Stimulated activated CD8-positive, alpha-beta memory T cell treated with anti-CD3 and anti-CD28 coated beads, Interleukin-15, amount 100 ng/mL, for 24 hours (primary cell): ENCODE data around the gene NEUROD6.

ENCODE experiments used
- DNase-seq: peaks from one replicate; pipeline ENCODE4 v3.0.0-alpha.2; 2020; ENCODE audit warnings: low read depth

The NEUROD6 gene

DNA sequence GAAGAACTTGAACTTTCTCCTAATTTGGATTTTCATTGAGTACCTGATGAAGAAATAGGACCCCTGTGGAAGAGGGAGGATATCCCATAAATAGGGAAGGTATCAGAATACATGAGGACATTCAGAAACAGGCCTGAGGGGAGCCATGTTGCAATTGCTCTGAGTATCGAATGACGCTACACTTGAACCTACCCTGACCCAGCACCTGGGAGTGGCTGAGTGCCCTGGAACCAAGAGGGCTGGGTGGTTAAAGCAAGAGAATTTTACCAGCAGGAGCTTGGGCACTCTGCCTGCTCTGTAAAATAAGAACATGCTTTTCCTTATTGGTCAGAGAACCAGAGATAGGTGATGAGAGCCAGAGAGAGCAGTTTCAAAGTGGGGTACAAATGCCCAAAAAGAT, 7.2 kb downstream of the NEUROD6 start:
- no peak for DNase-seq

DNA sequence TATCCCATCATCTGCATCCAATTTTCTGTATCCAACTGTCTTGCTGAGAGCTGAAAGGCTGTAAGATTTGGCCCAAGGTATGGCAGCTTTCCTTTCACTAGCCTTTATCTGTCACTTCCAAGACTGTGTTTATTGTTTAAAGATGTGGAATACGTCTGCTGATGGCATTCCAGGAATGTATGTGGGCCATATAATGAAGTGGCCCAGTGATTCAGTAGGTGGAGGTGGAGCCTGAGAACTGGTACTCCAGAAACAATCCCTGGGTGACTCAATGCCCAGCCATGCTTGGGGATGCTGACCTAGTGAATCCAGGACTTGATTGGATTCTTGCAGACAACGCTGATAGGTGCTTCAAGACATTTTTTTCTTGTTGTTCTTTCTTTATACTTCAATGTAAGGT, 13.5 kb downstream of the NEUROD6 start:
- DNase-seq, result no peak

- no peak for DNase-seq
Observed at GRCh38 chr7:31326416-31326815, 14.1 kb downstream of the NEUROD6 start.

DNA sequence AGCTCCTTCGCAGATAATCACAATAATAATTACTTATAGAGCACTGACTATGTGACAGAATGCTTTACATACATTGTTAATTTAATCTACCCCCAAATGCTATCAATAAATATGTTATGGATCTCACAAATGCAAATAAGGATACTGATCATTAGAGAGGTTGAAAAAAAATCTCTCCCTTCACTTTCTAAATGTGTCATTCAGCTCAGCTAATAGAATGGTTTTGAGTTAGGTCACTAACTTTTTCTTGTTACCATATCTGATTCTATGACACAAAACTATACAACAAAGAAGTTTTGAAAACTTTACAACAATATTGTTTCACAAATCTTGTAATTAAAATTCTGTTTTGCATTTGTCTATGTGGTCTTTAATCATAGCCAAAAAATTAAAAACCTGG, 17.4 kb downstream of the NEUROD6 start:
- DNase-seq, result no peak

GRCh38 chr7:31320675-31321074, 19.9 kb downstream of the NEUROD6 start:
- DNase-seq, result no peak

GRCh38 chr7:31318313-31318712, 22.2 kb downstream of the NEUROD6 start:
- DNase-seq, result no peak

GRCh38 chr7:31316876-31317275, 23.6 kb downstream of the NEUROD6 start:
- DNase-seq, result no peak

DNA sequence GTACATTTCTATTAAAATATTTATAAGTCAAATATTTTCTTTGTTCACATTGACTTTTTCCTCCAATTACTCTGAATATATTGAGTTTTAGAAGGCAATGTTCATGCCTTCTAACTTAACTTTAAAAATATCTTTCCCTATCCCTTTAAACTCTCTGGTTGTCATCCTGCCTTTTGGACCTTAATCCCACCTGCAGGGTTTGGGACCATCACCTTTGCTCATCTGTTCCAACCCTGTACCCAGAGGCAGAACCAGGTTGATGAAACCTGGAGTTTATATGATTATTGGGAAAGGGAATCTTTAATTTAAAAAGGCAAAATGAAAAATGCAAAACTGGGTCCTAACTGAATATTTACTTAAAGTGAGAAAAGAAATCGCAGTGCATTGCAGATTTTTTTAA, 24.8 kb downstream of the NEUROD6 start:
- no peak for DNase-seq

- DNase-seq, result no peak
Observed at GRCh38 chr7:31314781-31315180, 25.7 kb downstream of the NEUROD6 start.

DNA sequence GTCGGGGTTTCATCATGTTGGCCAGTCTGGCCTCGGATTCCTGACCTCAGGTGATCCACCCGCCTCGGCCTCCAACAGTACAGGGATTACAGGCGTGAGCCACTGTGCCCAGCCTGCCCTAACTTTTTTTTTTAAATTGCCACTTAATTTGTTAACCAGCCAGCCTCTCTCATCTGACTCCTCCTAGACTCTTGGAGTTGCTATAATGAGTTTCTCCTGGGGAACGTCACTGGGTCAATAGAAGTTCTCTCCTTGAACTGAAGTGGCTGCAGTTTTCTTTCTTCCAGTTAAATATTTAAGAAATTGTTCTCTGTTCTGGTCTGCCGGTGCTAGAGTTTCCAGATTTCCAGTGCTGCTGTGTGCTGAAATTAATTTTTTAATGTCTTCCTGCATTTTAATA, 27.6 kb downstream of the NEUROD6 start:
- no peak for DNase-seq

GRCh38 chr7:31311552-31311951, 29.0 kb downstream of the NEUROD6 start:
- no peak for DNase-seq

- no peak for DNase-seq
Observed at GRCh38 chr7:31310321-31310935, 30.1 kb downstream of the NEUROD6 start.

- DNase-seq, result no peak
Observed at GRCh38 chr7:31309407-31309806, 31.1 kb downstream of the NEUROD6 start.

DNA sequence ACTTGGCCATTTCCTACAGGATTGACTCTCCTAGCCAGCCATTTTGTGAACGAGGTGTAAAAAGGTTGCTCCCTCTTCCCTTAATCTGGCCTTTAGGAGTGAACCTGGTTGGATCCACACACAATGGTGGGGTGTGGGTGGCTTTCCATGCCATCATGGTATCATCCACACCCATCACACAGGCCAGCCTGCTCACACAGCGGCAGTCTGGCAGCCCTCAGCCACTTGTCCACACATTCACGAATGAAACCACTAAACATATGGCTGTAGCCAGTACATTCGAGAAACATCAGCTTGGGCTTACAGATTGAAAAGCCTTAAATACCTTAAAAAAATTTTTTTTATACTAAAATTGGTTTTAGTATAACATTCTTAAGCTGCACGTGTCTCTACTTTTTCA, 31.9 kb downstream of the NEUROD6 start:
- no peak for DNase-seq

GRCh38 chr7:31307972-31308371, 32.6 kb downstream of the NEUROD6 start:
- no peak for DNase-seq

- DNase-seq, result no peak
Observed at GRCh38 chr7:31305260-31305659, 35.3 kb downstream of the NEUROD6 start.

DNA sequence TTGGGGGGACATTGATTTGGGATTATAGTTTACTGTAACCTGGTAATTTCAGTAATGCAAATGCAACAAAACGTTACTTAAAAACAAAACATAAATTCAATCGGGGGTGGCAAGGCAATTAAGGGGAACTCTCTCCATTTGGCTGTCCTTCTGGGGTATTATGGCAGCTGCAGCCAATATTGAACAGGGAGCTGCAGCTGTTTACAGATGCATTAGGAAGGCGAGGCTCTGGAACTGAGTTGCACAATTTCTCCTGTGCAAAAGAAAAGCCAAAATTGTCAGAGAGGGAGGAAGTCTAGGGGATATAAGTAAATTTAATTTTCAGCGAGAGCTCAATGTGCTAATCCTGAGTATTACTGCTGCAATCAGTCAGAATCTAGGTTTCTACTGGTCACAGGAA, 36.1 kb downstream of the NEUROD6 start:
- no peak for DNase-seq

GRCh38 chr7:31302356-31302755, 38.2 kb downstream of the NEUROD6 start:
- no peak for DNase-seq

DNA sequence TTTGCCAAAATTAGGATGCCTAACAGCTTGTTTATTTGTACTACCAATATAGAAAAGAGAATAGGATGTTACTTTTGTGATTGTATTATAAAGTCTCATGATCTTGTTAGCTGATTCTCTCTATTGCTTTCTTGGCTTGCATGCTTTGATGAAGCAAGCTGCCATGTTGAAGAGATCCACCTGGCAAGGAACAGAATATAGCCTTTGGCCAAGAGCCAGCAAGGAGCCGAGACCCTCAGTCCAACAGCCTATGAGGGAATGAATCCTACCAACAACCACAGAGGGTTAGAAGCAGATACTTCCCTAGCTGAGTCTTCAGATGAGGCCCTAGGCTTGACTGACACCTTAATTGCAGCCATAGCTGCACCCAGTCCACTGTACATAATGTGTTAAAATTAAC, 41.2 kb downstream of the NEUROD6 start:
- no peak for DNase-seq

- no peak for DNase-seq
Observed at GRCh38 chr7:31290601-31291000, 49.9 kb downstream of the NEUROD6 start.
